T-helper 1 cell treated with Interleukin-12 subunit alpha and Interleukin-12 subunit beta and Interleukin-4 antibody, amounts not matched to agents 30 μg/mL and 1 μg/mL, for 36 hours (primary cell): ENCODE measurements around the gene ANKRD31.
"Not testable (repeated sequence)": the region's sequence is repeated elsewhere in the genome, so short reads cannot be mapped to it uniquely, and the experiment has no call there.

Experiments used
- H3K27ac Mint-ChIP-seq: one replicate; pipeline ENCODE4 v1.8.0; 2021; ENCODE audit warnings: mild to moderate bottlenecking, mixed read lengths
- H3K27me3 Mint-ChIP-seq: one replicate; pipeline ENCODE4 v1.8.0; 2021; ENCODE audit warnings: low read depth, mixed read lengths
- H3K36me3 Mint-ChIP-seq: one replicate; pipeline ENCODE4 v1.8.0; 2021; ENCODE audit warnings: low read depth, mixed read lengths
- H3K4me1 Mint-ChIP-seq: one replicate; pipeline ENCODE4 v1.8.0; 2021; ENCODE audit warnings: low read depth, mixed read lengths
- H3K4me3 Mint-ChIP-seq: one replicate; pipeline ENCODE4 v1.8.0; 2021; ENCODE audit warnings: mild to moderate bottlenecking, moderate library complexity, mixed read lengths
- H3K9me3 Mint-ChIP-seq: one replicate; pipeline ENCODE4 v1.8.0; 2021; ENCODE audit warnings: mixed read lengths

The ANKRD31 gene

DNA sequence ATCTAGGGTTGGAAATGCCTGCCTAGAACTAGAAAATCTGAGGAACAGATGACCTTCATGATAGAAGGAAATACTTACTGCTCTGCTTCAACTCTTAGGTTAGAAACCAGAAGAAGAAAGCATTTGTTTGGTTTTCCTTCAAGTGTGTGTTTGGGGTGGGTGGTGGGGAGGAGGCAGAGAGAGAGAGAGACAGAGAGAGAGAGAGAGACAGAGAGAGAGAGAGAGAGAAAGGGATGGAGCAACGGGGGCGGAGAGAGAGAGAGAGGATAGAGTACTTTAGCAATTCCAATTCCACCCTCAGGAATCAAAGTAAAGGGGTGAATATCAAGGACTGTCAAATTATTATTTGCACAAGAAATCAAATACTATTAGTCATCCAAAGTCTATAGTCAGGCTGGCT, 155.2 kb downstream of the ANKRD31 start:
- H3K4me3 Mint-ChIP-seq, result no peak overlapping the region
- no peaks in the 10 kb centered on the region for H3K36me3 Mint-ChIP-seq
- no peak overlapping the region for H3K27ac Mint-ChIP-seq
- H3K27me3 Mint-ChIP-seq, result no peaks in the 10 kb centered on the region
- no peaks in the 10 kb centered on the region for H3K4me1 Mint-ChIP-seq
- no peaks in the 10 kb centered on the region for H3K9me3 Mint-ChIP-seq

DNA sequence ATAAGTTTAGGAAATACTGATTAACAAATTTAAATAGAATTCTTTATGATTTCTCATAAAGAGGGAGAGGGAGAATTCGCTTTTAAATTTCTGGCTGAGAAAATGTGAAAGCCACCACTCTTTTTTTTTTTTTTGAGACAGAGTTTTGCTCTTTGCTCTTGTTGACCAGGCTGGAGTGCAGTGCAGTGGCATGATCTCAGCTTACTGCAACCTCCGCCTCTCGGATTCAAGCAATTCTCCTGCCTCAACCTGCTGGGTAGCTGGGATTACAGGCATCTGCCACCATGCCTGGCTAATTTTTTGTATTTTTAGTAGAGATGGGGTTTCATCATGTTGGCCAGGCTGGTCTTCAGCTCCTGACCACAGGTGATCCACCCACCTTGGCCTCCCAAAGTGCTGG, 157.3 kb downstream of the ANKRD31 start:
- H3K9me3 Mint-ChIP-seq, H3K27me3 Mint-ChIP-seq, H3K27ac Mint-ChIP-seq, H3K4me1 Mint-ChIP-seq, H3K36me3 Mint-ChIP-seq, H3K4me3 Mint-ChIP-seq: not testable (repeated sequence)

DNA sequence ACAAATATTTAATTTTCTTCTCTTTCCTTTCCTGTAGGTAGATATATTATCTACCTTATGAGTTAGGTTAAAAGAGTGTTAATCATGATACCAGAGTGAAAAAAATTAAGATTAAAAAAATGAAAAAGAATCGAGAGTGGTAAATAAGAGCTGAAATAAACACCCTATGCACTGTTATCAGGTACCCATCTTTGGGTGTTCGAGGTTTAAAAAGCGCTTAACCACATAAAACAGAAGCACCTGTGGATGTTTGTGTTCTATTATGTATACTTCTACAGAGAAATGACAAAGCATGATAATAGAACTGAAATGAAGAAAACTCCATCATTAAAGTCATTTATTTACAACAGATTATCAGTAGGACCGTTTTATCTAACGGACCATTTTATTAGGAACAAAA, 158.7 kb downstream of the ANKRD31 start:
- Mint-ChIP-seq H3K27me3 (no peaks in the 10 kb centered on the region), H3K4me3 (no peak overlapping the region), H3K4me1 (no peaks in the 10 kb centered on the region), H3K9me3 (no peaks in the 10 kb centered on the region), H3K27ac (no peak overlapping the region), H3K36me3 (no peaks in the 10 kb centered on the region)

DNA sequence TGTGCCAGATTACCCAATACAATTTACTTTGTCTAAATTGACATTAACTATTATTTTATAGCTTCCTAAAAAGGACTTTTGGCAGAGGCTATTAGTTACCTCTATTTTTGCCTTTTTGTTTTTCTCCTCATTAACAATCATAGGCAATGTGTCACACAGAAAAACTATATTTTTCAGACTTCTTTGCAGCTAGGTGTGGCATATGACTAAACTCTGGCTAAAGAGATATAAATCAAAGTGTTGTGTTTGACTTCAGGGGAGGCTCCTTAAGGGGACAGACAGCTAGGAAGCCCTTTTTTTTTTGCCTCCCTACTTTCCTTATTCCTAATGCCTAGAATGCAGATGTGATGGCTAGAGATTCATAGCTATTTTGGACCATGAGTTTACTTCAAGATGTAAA, 164.6 kb downstream of the ANKRD31 start:
- no peaks in the 10 kb centered on the region for H3K27me3 Mint-ChIP-seq
- peaks cover 4% of the 10 kb centered on the region for H3K9me3 Mint-ChIP-seq
- no peak overlapping the region for H3K4me3 Mint-ChIP-seq
- no peaks in the 10 kb centered on the region for H3K4me1 Mint-ChIP-seq
- no peak overlapping the region for H3K27ac Mint-ChIP-seq
- H3K36me3 Mint-ChIP-seq, result no peaks in the 10 kb centered on the region

DNA sequence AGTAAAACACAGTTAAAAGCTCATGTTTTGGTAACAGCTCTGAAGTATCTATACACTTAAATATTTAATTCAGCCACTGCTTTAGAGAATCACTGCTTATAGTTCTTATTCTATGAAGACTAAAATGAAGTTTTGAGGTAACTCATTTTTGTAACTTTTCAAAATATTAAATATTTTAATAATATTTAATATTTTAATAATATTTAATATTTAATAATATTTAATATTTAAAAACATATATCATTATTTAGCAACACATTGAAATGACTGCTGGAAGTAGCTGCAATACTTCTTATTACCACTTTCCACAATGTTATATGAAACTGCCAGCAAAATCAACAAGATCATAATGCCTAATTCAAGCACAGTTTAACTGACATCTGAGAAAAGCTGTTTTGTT, 165.6 kb downstream of the ANKRD31 start:
- Mint-ChIP-seq H3K4me3 (no peak overlapping the region), H3K9me3 (peaks cover 4% of the 10 kb centered on the region)

DNA sequence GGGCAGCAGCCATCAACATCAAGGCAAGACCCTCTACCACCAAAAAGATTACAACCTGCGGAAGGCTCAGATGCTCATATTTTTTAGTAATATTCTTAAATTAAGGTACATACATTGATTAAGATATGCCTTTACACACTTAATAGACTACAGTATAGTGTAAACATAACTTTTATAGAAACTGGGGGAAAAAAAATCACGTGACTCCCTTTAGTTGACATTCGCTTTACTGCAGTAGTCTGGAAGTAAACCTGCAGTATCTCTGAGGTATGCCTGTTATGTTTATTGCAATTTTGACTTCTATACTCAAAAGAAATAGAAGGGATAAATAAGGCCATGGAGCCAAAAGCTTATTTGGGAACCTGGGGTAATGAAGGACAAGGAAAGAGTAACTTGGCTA, 169.2 kb downstream of the ANKRD31 start:
- Mint-ChIP-seq H3K27me3 (no peaks in the 10 kb centered on the region), H3K4me1 (peaks cover 3% of the 10 kb centered on the region), H3K4me3 (no peak overlapping the region), H3K36me3 (no peaks in the 10 kb centered on the region), H3K9me3 (peaks cover 4% of the 10 kb centered on the region), H3K27ac (no peak overlapping the region)

More for the DNA sequence above, 165.6 kb downstream of the ANKRD31 start:
- Mint-ChIP-seq H3K36me3 (no peaks in the 10 kb centered on the region), H3K27ac (no peak overlapping the region), H3K4me1 (no peaks in the 10 kb centered on the region), H3K27me3 (no peaks in the 10 kb centered on the region)

DNA sequence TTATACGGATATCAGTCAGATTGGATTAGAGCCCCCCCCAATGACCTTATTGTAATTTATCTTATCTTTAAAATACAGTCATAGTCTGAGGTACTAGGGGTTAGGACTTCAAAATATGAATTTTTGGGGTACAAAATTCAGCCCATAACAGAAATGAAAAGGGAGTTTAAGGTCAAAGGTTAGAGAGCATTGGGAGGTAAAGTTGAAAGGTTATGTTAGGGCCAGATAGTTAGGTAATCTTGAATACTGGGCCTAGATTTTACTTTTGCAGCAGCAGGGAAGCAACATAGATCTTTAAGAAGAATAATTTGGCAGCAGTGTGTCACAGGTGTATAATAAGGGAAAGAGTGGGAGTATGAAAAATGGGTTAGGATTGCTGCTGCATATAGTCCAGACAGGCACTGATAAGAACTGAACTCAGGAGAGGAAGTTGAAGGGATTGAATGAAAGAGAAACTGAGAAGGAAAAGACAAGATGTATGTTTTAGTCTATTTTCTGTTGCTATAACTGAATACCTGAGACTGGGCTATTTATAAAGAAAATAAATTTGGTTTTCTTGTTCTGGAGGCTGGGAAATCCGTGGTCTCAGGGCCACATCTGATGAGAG, 173.7 kb downstream of the ANKRD31 start:
- Mint-ChIP-seq H3K4me3 (no peak overlapping the region), H3K36me3 (no peaks in the 10 kb centered on the region), H3K27ac (no peak overlapping the region), H3K27me3 (no peaks in the 10 kb centered on the region), H3K9me3 (no peaks in the 10 kb centered on the region), H3K4me1 (peaks cover 18% of the 10 kb centered on the region)

DNA sequence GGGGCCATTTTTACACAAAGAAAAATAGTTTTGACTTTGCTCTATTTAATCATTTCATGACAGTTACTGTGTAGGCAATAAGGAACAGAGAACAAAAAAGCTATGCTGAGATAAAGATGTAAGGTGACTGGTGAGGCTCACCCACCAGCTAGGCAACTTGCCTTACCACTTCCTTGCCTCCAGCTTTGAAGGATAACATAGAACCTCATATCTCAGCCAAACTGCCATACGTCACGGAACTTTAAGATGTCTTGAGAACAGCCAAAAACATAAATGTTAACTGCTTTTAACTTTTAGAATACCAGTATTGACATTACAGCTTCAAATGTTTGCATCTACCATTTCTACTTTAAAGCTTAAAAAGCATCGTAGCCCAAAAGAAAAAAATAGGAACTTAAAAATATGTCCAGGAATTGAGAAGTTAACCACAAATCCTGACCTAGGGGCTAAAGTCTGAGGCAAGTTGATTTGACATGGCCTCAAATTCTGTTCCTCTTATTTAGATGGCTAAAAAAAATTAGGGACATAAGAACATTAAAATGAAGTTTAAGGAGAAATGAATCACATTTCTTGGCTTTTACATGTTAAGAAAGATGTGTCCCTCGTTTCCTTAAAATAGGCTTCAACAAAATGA, 176.6 kb downstream of the ANKRD31 start:
- Mint-ChIP-seq H3K36me3 (no peaks in the 10 kb centered on the region), H3K27ac (no peak overlapping the region), H3K9me3 (no peaks in the 10 kb centered on the region), H3K4me3 (no peak overlapping the region), H3K4me1 (peaks cover 23% of the 10 kb centered on the region), H3K27me3 (peaks cover 10% of the 10 kb centered on the region)

DNA sequence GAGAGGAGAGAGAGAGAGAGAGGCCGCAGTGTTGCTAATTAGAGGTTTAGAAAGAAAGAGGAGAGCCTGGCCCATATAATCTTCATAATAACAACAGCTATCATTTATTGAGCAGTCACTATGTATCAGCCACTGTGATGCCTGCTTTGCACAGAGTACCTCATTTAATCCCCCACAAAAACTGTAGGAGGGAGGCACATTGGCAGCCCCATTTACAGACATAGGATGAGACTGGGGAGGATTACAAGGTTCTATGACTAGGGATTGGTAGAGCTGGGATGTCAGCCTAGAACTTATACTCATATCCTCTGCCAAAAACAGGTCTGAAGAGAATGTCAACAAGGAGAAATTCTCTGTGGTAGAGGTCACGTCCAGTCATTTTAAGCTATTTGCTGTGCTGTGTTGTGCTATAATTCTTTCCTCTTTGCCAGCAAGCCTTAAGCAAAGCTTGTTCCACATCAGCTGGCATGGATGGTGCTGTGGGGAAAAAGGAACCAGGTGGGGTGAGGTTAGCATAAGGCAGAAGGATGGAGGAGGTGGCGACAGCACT, 177.6 kb downstream of the ANKRD31 start:
- Mint-ChIP-seq H3K36me3 (no peaks in the 10 kb centered on the region), H3K4me3 (no peak overlapping the region), H3K4me1 (peaks cover 30% of the 10 kb centered on the region), H3K9me3 (no peaks in the 10 kb centered on the region), H3K27ac (no peak overlapping the region), H3K27me3 (peaks cover 17% of the 10 kb centered on the region)

DNA sequence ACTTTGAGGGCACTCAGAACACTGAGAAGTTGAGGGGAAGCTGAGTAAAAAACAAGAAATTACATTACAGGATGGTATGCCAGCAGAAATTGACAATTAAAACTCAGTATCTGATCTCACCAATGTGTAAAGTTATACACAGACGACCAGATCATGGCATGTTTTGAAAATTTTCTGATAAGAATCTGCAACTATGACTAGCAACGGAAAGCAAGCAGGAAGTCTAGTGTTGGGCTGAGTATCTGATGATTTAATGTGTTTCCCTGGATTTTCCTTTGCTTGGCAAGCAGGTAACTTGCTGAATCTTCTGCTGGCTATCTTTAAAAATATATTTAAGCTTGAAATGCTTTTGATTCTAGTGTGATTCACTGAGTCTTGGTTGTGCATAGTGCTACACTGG, 179.1 kb downstream of the ANKRD31 start:
- peaks cover 29% of the 10 kb centered on the region for H3K4me1 Mint-ChIP-seq
- peak overlapping the region; percentile 2 for H3K27ac Mint-ChIP-seq
- peaks cover 17% of the 10 kb centered on the region for H3K27me3 Mint-ChIP-seq

DNA sequence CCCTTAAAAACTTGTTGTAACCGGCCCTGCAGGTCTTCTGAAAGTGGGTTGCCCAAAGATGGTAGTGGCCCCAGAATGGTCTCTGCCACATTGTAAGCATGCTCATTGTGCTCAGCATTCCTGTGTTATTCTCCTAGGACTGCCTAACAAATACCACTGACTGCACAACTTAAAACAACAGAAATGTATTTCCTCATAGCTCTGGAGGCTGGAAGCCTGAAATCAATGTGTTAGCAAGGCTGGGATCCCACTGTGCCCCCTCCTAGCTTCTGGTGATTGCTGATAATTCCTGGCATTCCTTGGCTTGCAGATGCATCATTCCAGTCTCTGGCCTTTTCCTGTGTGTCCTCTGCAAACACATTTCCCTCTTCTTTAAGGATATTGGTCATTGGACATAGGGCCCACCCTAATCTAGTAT, 180.9 kb downstream of the ANKRD31 start:
- H3K4me3 Mint-ChIP-seq, result no peak overlapping the region
- no peak overlapping the region for H3K27ac Mint-ChIP-seq
- H3K36me3 Mint-ChIP-seq, result peaks cover 2% of the 10 kb centered on the region
- H3K4me1 Mint-ChIP-seq, result peaks cover 43% of the 10 kb centered on the region
- H3K27me3 Mint-ChIP-seq, result peaks cover 17% of the 10 kb centered on the region
- H3K9me3 Mint-ChIP-seq, result no peaks in the 10 kb centered on the region

More for the DNA sequence above, 179.1 kb downstream of the ANKRD31 start:
- H3K9me3 Mint-ChIP-seq, result no peaks in the 10 kb centered on the region
- H3K4me3 Mint-ChIP-seq, result no peak overlapping the region
- no peaks in the 10 kb centered on the region for H3K36me3 Mint-ChIP-seq

DNA sequence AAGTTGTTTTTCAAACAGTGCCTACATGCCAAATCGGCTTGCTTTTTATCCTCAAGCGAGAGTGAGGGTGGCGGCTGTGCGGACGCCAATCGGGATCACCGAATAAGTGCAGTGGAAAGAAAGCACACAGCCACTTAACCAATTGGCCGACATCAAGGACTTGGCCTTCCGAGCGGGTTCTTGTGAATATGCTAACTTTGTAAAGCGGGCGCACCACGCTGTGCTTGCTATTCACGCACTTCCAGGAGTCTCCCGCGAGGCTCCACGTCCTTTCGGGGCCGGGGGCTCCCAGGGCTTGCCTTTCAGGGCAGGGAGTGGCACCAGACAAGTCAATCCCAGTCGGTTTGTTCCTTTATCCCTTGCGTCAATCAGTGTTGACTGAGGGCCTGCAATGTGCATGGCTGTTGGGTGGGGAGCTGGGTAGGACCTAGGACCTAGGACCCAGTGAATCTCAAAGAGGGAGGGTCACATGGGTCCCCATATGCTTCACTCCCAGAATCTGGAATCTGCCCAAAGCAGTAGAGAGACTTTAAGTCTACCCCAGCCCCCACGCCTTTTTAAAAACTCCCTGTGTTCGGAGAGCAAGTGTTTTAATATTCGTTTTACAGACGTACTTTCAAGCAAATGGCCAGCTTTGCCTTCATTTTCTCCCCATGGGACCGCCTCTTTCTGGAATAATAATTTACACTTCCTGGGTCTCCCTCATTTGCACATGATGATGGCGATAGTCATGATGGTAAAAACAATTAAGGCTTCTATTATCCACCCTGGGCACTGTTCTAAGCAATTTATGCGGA, 182.3 kb downstream of the ANKRD31 start:
- peak overlapping the region; percentile 81 for H3K27ac Mint-ChIP-seq
- peak overlapping the region; percentile 85 for H3K4me3 Mint-ChIP-seq
- H3K9me3 Mint-ChIP-seq, result no peaks in the 10 kb centered on the region
- H3K36me3 Mint-ChIP-seq, result peaks cover 2% of the 10 kb centered on the region
- peaks cover 17% of the 10 kb centered on the region for H3K27me3 Mint-ChIP-seq
- H3K4me1 Mint-ChIP-seq, result peaks cover 50% of the 10 kb centered on the region

DNA sequence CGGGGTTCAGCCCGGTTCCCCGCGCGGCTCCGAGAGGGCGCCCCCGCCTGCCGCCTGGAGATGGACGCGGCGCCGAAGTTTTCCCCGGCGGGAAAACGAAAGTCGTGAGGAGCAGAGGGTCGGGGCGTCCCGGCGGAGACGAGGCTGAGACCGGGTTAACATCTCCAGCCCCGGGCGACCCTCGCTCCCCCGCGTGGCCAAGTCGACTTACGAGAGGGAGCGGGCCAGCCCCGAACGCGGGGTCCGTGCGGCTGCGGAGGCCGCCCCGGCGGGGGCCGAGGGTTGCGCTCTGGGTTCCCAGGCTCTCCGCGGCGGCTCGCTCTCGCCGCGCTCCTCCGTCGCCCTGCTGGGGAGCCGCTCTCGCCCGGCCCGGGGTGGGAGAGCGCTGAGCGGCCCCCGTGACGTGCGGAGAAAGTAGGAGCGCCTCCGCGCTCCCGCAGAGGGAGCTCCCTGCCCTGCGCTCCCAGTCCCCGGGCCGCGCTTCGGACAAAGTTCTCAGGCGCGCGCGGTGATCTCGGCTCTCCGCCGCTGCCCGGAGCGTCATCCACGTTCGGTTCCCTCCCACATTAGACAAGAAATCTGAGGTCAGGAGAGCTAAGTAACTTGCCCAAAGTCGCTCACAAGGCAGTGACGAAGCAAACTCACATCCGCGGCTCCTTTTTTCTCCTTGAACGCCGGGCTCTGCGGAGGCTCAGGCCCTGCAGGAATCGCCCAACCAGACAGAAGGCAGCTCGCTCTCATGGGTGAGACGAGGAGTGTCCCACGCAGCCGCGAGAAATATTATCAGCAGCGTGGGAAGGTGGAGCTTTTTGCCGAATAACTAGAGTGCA, 183.2 kb downstream of the ANKRD31 start:
- Mint-ChIP-seq H3K4me3 (peak overlapping the region; percentile 85), H3K27ac (peak overlapping the region; percentile 81), H3K9me3 (no peaks in the 10 kb centered on the region), H3K4me1 (peaks cover 49% of the 10 kb centered on the region), H3K36me3 (peaks cover 2% of the 10 kb centered on the region), H3K27me3 (peaks cover 17% of the 10 kb centered on the region)

DNA sequence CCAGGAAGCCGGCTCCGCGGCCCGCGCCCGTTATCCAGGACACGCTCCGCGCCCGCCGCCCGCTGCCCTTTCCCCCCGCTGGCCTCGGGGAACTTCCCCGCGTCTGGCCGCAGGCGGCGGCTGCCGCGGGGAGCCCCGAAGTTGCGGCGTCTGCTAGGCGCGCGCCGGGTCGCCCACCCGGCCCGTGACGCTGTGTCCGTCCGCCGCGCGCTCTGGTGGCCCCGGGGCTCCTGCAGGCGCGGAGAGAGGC, 183.7 kb downstream of the ANKRD31 start:
- Mint-ChIP-seq H3K27me3 (peaks cover 17% of the 10 kb centered on the region), H3K9me3 (no peaks in the 10 kb centered on the region), H3K4me3 (no peak overlapping the region), H3K36me3 (peaks cover 2% of the 10 kb centered on the region), H3K27ac (no peak overlapping the region), H3K4me1 (peaks cover 54% of the 10 kb centered on the region)
